IPS-18c (cell line): Measurements from ENCODE around the gene WNT1.

ENCODE experiments used
- H3K4me3 ChIP-seq: 2 replicates; pipeline ENCODE4 v1.7.0; 2013; ENCODE audit warnings: low read depth, mild to moderate bottlenecking, low read length, moderate library complexity; ENCODE audit not compliant: insufficient read depth
- H3K9me3 ChIP-seq: one replicate; pipeline ENCODE4 v1.6.1; 2013; ENCODE audit warnings: mild to moderate bottlenecking, low read length, moderate library complexity; ENCODE audit not compliant: control insufficient read depth, insufficient read depth

Gene WNT1

GRCh38 chr12:48956279-48957140 is 21.6 kb upstream of the WNT1 start:
- H3K9me3 ChIP-seq = no peaks in the 10 kb centered on the region
- peak overlapping the region; percentile 99 for H3K4me3 ChIP-seq

GRCh38 chr12:48957141-48958048 is 20.7 kb upstream of the WNT1 start, which contains the start of gene ARF3:
TSS of gene ARF3 (minus strand) at chr12:48957487. CDS start at chr12:48941095, 16,392 bp downstream.
- H3K4me3 ChIP-seq = peak within 1 kb of the TSS; percentile 99
- no peaks in the 10 kb centered on the region for H3K9me3 ChIP-seq

GRCh38 chr12:48958049-48958388 is 20.1 kb upstream of the WNT1 start:
- H3K4me3 ChIP-seq = peak overlapping the region; percentile 99
- H3K9me3 ChIP-seq = no peaks in the 10 kb centered on the region

GRCh38 chr12:48960834-48961233 is 17.3 kb upstream of the WNT1 start:
- no peak overlapping the region for H3K4me3 ChIP-seq

GRCh38 chr12:48961331-48961730 is 16.8 kb upstream of the WNT1 start:
- Histone ChIP-seq H3K9me3 (no peaks in the 10 kb centered on the region), H3K4me3 (no peak overlapping the region)

More at GRCh38 chr12:48960834-48961233, 17.3 kb upstream of the WNT1 start:
- H3K9me3 ChIP-seq = no peaks in the 10 kb centered on the region

GRCh38 chr12:48961801-48962200 is 16.3 kb upstream of the WNT1 start:
- no peak overlapping the region for H3K4me3 ChIP-seq
- H3K9me3 ChIP-seq = no peaks in the 10 kb centered on the region

GRCh38 chr12:48965298-48965838 is 12.8 kb upstream of the WNT1 start:
- H3K4me3 ChIP-seq = no peak overlapping the region

GRCh38 chr12:48966177-48966895 is 11.8 kb upstream of the WNT1 start:
- Histone ChIP-seq H3K4me3 (no peak overlapping the region), H3K9me3 (no peaks in the 10 kb centered on the region)

More at GRCh38 chr12:48965298-48965838, 12.8 kb upstream of the WNT1 start:
- no peaks in the 10 kb centered on the region for H3K9me3 ChIP-seq

- H3K9me3 ChIP-seq = no peaks in the 10 kb centered on the region
- peak overlapping the region; percentile 11; the same call in 1 of the 2 replicates for H3K4me3 ChIP-seq
Observed at GRCh38 chr12:48967991-48968390, 10.1 kb upstream of the WNT1 start.

GRCh38 chr12:48968467-48968866 is 9.7 kb upstream of the WNT1 start:
- H3K4me3 ChIP-seq = peak overlapping the region; percentile 11; the same call in 1 of the 2 replicates

GRCh38 chr12:48969160-48969771 is 8.9 kb upstream of the WNT1 start:
- Histone ChIP-seq H3K4me3 (peak overlapping the region; percentile 47; the same call in 1 of the 2 replicates), H3K9me3 (no peaks in the 10 kb centered on the region)

More at GRCh38 chr12:48968467-48968866, 9.7 kb upstream of the WNT1 start:
- H3K9me3 ChIP-seq = no peaks in the 10 kb centered on the region

GRCh38 chr12:48969833-48970701 is 8.1 kb upstream of the WNT1 start:
- Histone ChIP-seq H3K9me3 (no peaks in the 10 kb centered on the region), H3K4me3 (peak overlapping the region; percentile 47)

GRCh38 chr12:48970702-48971334 is 7.3 kb upstream of the WNT1 start:
- Histone ChIP-seq H3K4me3 (peak overlapping the region; percentile 47), H3K9me3 (no peaks in the 10 kb centered on the region)

- peak overlapping the region; percentile 47; the same call in 1 of the 2 replicates for H3K4me3 ChIP-seq
Observed at GRCh38 chr12:48972213-48972951, 5.7 kb upstream of the WNT1 start.

More at GRCh38 chr12:48972213-48972951, 5.7 kb upstream of the WNT1 start:
- H3K9me3 ChIP-seq = no peaks in the 10 kb centered on the region
